HepG2 (cell line): Measurements from ENCODE around the gene ELL. TPM values are rescaled to one million over a fixed set of nuclear protein-coding genes. Genes with fewer than 3 reads are reported as not detected.

Experiments used
- ATAC-seq: fragments of 200-7000 bp; cut with Tn5 transposase; 3 replicates; pipeline ENCODE4 v1.9.1; 2020; ENCODE audit warnings: mild to moderate bottlenecking, moderate library complexity
- BruUV-seq: library from RNA; stranded (reverse); fragments of 400-500 nt; replicated peaks from 2 replicates; lab custom pipeline; 2021; lab: Mats Ljungman, UMichigan
- CTCF ChIA-PET: fragments of 300-600 bp; formaldehyde crosslinking; extraction: SDS; loops from one replicate; lab custom pipeline; 2021; ENCODE audit warnings: low total read pairs, inconsistent platforms, low intra/inter-chr PET ratio; lab: Yijun Ruan, JAX
- POLR2A ChIA-PET: fragments of 350-600 bp; sonication (Branson Sonifier 250); formaldehyde crosslinking; loops from one replicate; lab custom pipeline; 2020; ENCODE audit warnings: antibody characterized with exemption, inconsistent platforms; lab: Yijun Ruan, JAX
- DNase-seq: peaks from one replicate; pipeline ENCODE4 v3.0.0-alpha.2; 2015; ENCODE audit warnings: low spot score
- FAIRE-seq: peaks from 3 replicates; lab custom pipeline; 2011; peaks lifted over from hg19 to GRCh38; lab: Jason Lieb, UNC
- H2AFZ ChIP-seq: one replicate; pipeline ENCODE4 v1.6.1; 2011; ENCODE audit warnings: low read length, inconsistent platforms
- H3K27ac ChIP-seq: fragments of 300-600 bp; 3 replicates; pipeline ENCODE4 v1.8.0; 2011; ENCODE audit warnings: mixed run types, mild to moderate bottlenecking, mixed read lengths, low read length, inconsistent platforms; ENCODE audit not compliant: insufficient read depth; ENCODE audit errors: extremely low read length
- H3K27me3 ChIP-seq, 2 experiments: fragments of 200-600 bp in 1 of 2; 2 replicates in 1 of 2; 3 replicates in 1 of 2; pipeline versions ENCODE4 v1.6.0 to v1.8.0; 2011; ENCODE audit warnings: low read length in 2 of 2, mild to moderate bottlenecking in 2 of 2, moderate library complexity in 2 of 2, inconsistent platforms in 1 of 2; ENCODE audit not compliant: insufficient read depth in 2 of 2, control insufficient read depth in 1 of 2
- H3K36me3 ChIP-seq, 2 experiments: fragments of 200-600 bp in 1 of 2; replicated peaks in 1 of 2; 2 replicates in 1 of 2; 3 replicates in 1 of 2; pipeline versions ENCODE4 v1.5.1 to v1.8.0; 2011; ENCODE audit warnings: low read length in 2 of 2, inconsistent platforms in 1 of 2; ENCODE audit not compliant: insufficient read depth in 2 of 2, control insufficient read depth in 1 of 2
- H3K4me1 ChIP-seq: 2 replicates; pipeline ENCODE4 v1.5.1; 2012; ENCODE audit warnings: low read length, inconsistent platforms; ENCODE audit not compliant: insufficient read depth
- H3K4me2 ChIP-seq: 2 replicates; pipeline ENCODE4 v1.6.0; 2011; ENCODE audit warnings: low read depth, low read length, inconsistent platforms
- H3K4me3 ChIP-seq, 3 experiments: fragments of 200-600 bp in 1 of 3; sonication (generic), shearing (Covaris generic) in 1 of 3; replicated peaks in 1 of 3; 2 replicates each; pipeline ENCODE4 v1.5.1; 2011 to 2016; ENCODE audit warnings: low read length in 3 of 3, inconsistent platforms in 2 of 3, low read depth in 2 of 3, mild to moderate bottlenecking in 2 of 3, control low read depth in 1 of 3, mixed read lengths in 1 of 3; ENCODE audit not compliant: insufficient read depth in 1 of 3
- H3K79me2 ChIP-seq: one replicate; pipeline ENCODE4 v1.6.1; 2011; ENCODE audit warnings: low read length, inconsistent platforms; ENCODE audit not compliant: insufficient read depth
- H3K9ac ChIP-seq: 2 replicates; pipeline ENCODE4 v1.6.0; 2011; ENCODE audit warnings: mild to moderate bottlenecking, low read depth, low read length, inconsistent platforms; ENCODE audit not compliant: insufficient read depth
- H3K9me3 ChIP-seq: 2 replicates; pipeline ENCODE4 v1.5.1; 2012; ENCODE audit warnings: mild to moderate bottlenecking, low read length
- H4K20me1 ChIP-seq: 2 replicates; pipeline ENCODE4 v1.6.0; 2011; ENCODE audit warnings: inconsistent platforms, mild to moderate bottlenecking, low read length, moderate library complexity; ENCODE audit not compliant: insufficient read depth
- ARHGAP35 ChIP-seq: sonication (generic); formaldehyde crosslinking; IDR thresholded peaks from 2 replicates; pipeline ENCODE4 v1.9.0; 2022; ENCODE audit warnings: mild to moderate bottlenecking, inconsistent platforms, moderate library complexity, missing genetic modification reagents, borderline replicate concordance
- CENPX ChIP-seq: sonication (generic); formaldehyde crosslinking; IDR thresholded peaks from 2 replicates; pipeline ENCODE4 v1.9.0; 2021; ENCODE audit warnings: mild to moderate bottlenecking, missing genetic modification reagents, moderate library complexity
- NRL ChIP-seq: sonication (generic); formaldehyde crosslinking; IDR thresholded peaks from 2 replicates; pipeline ENCODE4 v1.5.0; 2020; ENCODE audit warnings: missing genetic modification reagents, mild to moderate bottlenecking, moderate library complexity, borderline replicate concordance
- POLR2G ChIP-seq: fragments of 200-400 bp; formaldehyde crosslinking; IDR thresholded peaks from 2 replicates; pipeline ENCODE4 v1.6.1; 2018; ENCODE audit warnings: mild to moderate bottlenecking, low read depth, low read length, moderate library complexity
- REXO4 ChIP-seq: sonication (generic); formaldehyde crosslinking; IDR thresholded peaks from 2 replicates; pipeline ENCODE4 v1.8.0; 2022; ENCODE audit warnings: missing genetic modification reagents, mild to moderate bottlenecking, borderline replicate concordance
- SNAI1 ChIP-seq: sonication (generic); formaldehyde crosslinking; IDR thresholded peaks from 2 replicates; pipeline ENCODE4 v1.5.0; 2020; ENCODE audit warnings: mild to moderate bottlenecking, missing genetic modification reagents, borderline replicate concordance
- ZFY ChIP-seq: sonication (generic); formaldehyde crosslinking; IDR thresholded peaks from 2 replicates; pipeline ENCODE4 v1.4.0; 2020; ENCODE audit warnings: missing genetic modification reagents
- ZNF292 ChIP-seq: sonication (generic); formaldehyde crosslinking; IDR thresholded peaks from 2 replicates; pipeline ENCODE4 v1.8.1; 2022; ENCODE audit warnings: mild to moderate bottlenecking, low read depth, missing genetic modification reagents, borderline replicate concordance
- ZNF326 ChIP-seq: sonication (generic); formaldehyde crosslinking; IDR thresholded peaks from 2 replicates; pipeline ENCODE4 v1.4.0; 2020; ENCODE audit warnings: missing genetic modification reagents, borderline replicate concordance
- ZNF83 ChIP-seq: sonication (generic); formaldehyde crosslinking; IDR thresholded peaks from 2 replicates; pipeline ENCODE4 v1.4.0; 2020; ENCODE audit warnings: missing genetic modification reagents, mild to moderate bottlenecking, borderline replicate concordance
- WGBS: methylation state at CpG from one replicate; pipeline ENCODE4 v1.1.6; 2017; ENCODE audit warnings: low lambda C conversion rate; 5-methylcytosine and 5-hydroxymethylcytosine counted together
- in situ Hi-C: cut with HindIII; loops from 2 replicates; pipeline ENCODE4 v1.10.0; 2017; ENCODE audit warnings: low pct_unique_long_range_greater_than_20kb; ENCODE audit not compliant: extremely low pct_ligation_motif_present
- intact Hi-C: fragments of 100-400 bp; cut with micrococcal nuclease; formaldehyde crosslinking; loops from one replicate; pipeline ENCODE4 v1.10.0; 2022; ENCODE audit not compliant: unreplicated experiment
- polyA plus RNA-seq, 8 experiments: library from polyadenylated mRNA; depleted of rRNA in 3 of 8; stranded (reverse) in 7 of 8; unstranded in 1 of 8; fragments of >200 nt; fragmentation: Illumina TruSeq in 4 of 8; extraction: Trizol in 4 of 8; gene quantifications; 2 replicates each; pipeline versions ENCODE4 v1.2.1 to v1.2.3, GENCODE V29; 2011 to 2016; ENCODE audit warnings: low read depth in 4 of 8, missing spikeins in 1 of 8, mixed read lengths in 1 of 8; ENCODE audit not compliant: insufficient read depth in 1 of 8
- total RNA-seq, 5 experiments: library from RNA; depleted of rRNA; stranded (reverse); fragments of >200 nt; fragmentation: Illumina TruSeq; extraction: Trizol; gene quantifications; 2 replicates each; pipeline ENCODE4 v1.2.3, GENCODE V29; 2016; ENCODE audit warnings: low read depth in 1 of 5
- TF ChIP-seq, protein P1 (sequence below): sonication (generic); formaldehyde crosslinking; IDR thresholded peaks from 2 replicates; pipeline ENCODE4 v1.4.0; 2020; ENCODE audit warnings: mild to moderate bottlenecking, missing genetic modification reagents
- TF ChIP-seq, protein P2 (sequence below): sonication (generic); IDR thresholded peaks from 2 replicates; pipeline ENCODE4 v1.6.1; 2016; ENCODE audit warnings: low read depth, borderline replicate concordance
- TF ChIP-seq, protein P3 (sequence below): sonication (generic); formaldehyde crosslinking; IDR thresholded peaks from 2 replicates; pipeline ENCODE4 v1.8.0; 2022; ENCODE audit warnings: missing genetic modification reagents, mild to moderate bottlenecking, inconsistent platforms, borderline replicate concordance
- TF ChIP-seq, protein P4 (sequence below): sonication (generic); formaldehyde crosslinking; IDR thresholded peaks from 2 replicates; pipeline ENCODE4 v1.4.0; 2020; ENCODE audit warnings: mild to moderate bottlenecking, missing genetic modification reagents, borderline replicate concordance
- TF ChIP-seq, protein P5 (sequence below): sonication (generic); formaldehyde crosslinking; IDR thresholded peaks from 2 replicates; pipeline ENCODE4 v1.5.1; 2020; ENCODE audit warnings: mild to moderate bottlenecking, missing genetic modification reagents, moderate library complexity

Gene ELL
- total and polyA plus RNA-seq, 2 of the 13 experiments (the other 11 are each of a cell fraction or from before 2014, with no cell fraction given): 3.7 to 5.4 TPM

DNA sequence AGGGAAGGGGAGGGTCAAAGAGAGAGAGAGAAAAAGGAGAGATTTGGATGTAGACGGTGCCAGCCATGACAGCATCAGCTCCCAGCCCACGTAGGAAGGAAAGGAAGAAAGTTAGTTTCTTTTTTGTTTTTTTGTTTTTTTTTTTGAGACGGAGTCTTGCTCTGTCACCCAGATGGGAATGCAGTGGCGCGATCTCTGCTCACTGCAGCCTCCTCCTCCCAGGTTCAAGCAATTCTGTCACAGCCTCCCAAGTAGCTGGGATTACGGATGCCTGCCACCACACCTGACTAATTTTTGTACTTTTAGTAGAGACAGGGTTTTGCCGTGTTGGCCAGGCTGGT is 27.6 kb downstream of the ELL start:
- peaks cover 83% of the 10 kb centered on the region for H3K79me2 ChIP-seq
- H3K4me3 ChIP-seq: peak overlapping the region in 1 of 3 experiments; percentile 8; a peak in 1 of 6 replicates
- H3K36me3 ChIP-seq: no peaks in the 10 kb centered on the region; a peak in 2 of 5 replicates
- DNase-seq (no peak), FAIRE-seq (no peak), ATAC-seq (no peak)
- ChIA-PET POLR2A (interaction anchor here (1.3 to 2.3 kb wide), 3 partner anchors 10 to 21 kb away, joined by 6 to 10 read pairs (median 6); no protein-coding TSS in a partner anchor), CTCF (no interaction called here)
- 44% methylated on average over 7 of the region's 7 CpGs for WGBS
- no peak overlapping the region for H2AFZ ChIP-seq
- peaks cover 62% of the 10 kb centered on the region for H3K4me1 ChIP-seq
- BruUV-seq: no TSS peak
- H3K27ac ChIP-seq: peak overlapping the region; percentile 42
- intact Hi-C loops: no loop called here
- in situ Hi-C loops: no loop called here
- H4K20me1 ChIP-seq: peaks cover 85% of the 10 kb centered on the region
- H3K9me3 ChIP-seq: no peaks in the 10 kb centered on the region
- no peaks in the 10 kb centered on the region for H3K27me3 ChIP-seq
- H3K9ac ChIP-seq: no peak overlapping the region
- H3K4me2 ChIP-seq: peak overlapping the region; percentile 49; the same call in 1 of the 2 replicates
- TF ChIP-seq REXO4 (CRISPR knock-in tag) (no peak), ZFY (no peak), ARHGAP35 (CRISPR knock-in tag) (no peak), POLR2G (no peak), CENPX (CRISPR knock-in tag) (no peak), ZNF83 (no peak), ZNF326 (CRISPR knock-in tag) (no peak), NRL (CRISPR knock-in tag) (no peak), ZNF292 (no peak), SNAI1 (CRISPR knock-in tag) (no peak)
- TF ChIP-seq, protein P1, sequence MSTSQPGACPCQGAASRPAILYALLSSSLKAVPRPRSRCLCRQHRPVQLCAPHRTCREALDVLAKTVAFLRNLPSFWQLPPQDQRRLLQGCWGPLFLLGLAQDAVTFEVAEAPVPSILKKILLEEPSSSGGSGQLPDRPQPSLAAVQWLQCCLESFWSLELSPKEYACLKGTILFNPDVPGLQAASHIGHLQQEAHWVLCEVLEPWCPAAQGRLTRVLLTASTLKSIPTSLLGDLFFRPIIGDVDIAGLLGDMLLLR (CRISPR knock-in tag): no peak
- TF ChIP-seq, protein P2, sequence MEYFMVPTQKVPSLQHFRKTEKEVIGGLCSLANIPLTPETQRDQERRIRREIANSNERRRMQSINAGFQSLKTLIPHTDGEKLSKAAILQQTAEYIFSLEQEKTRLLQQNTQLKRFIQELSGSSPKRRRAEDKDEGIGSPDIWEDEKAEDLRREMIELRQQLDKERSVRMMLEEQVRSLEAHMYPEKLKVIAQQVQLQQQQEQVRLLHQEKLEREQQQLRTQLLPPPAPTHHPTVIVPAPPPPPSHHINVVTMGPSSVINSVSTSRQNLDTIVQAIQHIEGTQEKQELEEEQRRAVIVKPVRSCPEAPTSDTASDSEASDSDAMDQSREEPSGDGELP: no peak
- TF ChIP-seq, protein P3, sequence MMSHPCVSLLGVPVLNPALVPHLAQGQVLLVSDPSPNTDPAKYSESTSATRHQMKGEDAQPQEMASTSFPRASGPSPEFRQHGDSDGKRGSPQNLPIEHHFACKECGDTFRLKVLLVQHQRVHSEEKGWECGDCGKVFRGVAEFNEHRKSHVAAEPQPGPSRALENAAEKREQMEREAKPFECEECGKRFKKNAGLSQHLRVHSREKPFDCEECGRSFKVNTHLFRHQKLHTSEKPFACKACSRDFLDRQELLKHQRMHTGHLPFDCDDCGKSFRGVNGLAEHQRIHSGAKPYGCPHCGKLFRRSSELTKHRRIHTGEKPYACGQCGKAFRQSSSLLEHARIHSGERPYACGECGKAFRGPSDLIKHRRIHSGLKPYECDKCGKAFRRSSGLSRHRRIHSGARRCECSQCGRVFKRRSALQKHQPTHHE (CRISPR knock-in tag): no peak
- TF ChIP-seq, protein P4, sequence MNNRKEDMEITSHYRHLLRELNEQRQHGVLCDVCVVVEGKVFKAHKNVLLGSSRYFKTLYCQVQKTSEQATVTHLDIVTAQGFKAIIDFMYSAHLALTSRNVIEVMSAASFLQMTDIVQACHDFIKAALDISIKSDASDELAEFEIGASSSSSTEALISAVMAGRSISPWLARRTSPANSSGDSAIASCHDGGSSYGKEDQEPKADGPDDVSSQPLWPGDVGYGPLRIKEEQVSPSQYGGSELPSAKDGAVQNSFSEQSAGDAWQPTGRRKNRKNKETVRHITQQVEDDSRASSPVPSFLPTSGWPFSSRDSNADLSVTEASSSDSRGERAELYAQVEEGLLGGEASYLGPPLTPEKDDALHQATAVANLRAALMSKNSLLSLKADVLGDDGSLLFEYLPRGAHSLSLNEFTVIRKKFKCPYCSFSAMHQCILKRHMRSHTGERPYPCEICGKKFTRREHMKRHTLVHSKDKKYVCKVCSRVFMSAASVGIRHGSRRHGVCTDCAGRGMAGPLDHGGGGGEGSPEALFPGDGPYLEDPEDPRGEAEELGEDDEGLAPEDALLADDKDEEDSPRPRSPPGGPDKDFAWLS: no peak
- TF ChIP-seq, protein P5, sequence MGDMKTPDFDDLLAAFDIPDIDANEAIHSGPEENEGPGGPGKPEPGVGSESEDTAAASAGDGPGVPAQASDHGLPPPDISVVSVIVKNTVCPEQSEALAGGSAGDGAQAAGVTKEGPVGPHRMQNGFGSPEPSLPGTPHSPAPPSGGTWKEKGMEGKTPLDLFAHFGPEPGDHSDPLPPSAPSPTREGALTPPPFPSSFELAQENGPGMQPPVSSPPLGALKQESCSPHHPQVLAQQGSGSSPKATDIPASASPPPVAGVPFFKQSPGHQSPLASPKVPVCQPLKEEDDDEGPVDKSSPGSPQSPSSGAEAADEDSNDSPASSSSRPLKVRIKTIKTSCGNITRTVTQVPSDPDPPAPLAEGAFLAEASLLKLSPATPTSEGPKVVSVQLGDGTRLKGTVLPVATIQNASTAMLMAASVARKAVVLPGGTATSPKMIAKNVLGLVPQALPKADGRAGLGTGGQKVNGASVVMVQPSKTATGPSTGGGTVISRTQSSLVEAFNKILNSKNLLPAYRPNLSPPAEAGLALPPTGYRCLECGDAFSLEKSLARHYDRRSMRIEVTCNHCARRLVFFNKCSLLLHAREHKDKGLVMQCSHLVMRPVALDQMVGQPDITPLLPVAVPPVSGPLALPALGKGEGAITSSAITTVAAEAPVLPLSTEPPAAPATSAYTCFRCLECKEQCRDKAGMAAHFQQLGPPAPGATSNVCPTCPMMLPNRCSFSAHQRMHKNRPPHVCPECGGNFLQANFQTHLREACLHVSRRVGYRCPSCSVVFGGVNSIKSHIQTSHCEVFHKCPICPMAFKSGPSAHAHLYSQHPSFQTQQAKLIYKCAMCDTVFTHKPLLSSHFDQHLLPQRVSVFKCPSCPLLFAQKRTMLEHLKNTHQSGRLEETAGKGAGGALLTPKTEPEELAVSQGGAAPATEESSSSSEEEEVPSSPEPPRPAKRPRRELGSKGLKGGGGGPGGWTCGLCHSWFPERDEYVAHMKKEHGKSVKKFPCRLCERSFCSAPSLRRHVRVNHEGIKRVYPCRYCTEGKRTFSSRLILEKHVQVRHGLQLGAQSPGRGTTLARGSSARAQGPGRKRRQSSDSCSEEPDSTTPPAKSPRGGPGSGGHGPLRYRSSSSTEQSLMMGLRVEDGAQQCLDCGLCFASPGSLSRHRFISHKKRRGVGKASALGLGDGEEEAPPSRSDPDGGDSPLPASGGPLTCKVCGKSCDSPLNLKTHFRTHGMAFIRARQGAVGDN: no peak
